Measurements from ENCODE around the gene RRAGB.
"Not testable (repeated sequence)": the region's sequence is repeated elsewhere in the genome, so short reads cannot be mapped to it uniquely, and the experiment has no call there.

The RRAGB gene

GRCh38 chrX:55774419-55774818, 56.9 kb downstream of the RRAGB start:
- DNase-seq (ENCODE audit: low spot score) = not testable (repeated sequence)

- no peak for DNase-seq (ENCODE audit: low spot score)
These were observed 60.0 kb downstream of the RRAGB start for GRCh38 chrX:55777596-55777995.

GRCh38 chrX:55778322-55778721, 60.8 kb downstream of the RRAGB start:
- DNase-seq (ENCODE audit: low spot score) = no peak

GRCh38 chrX:55783723-55784122, 66.2 kb downstream of the RRAGB start:
- no peak for DNase-seq (ENCODE audit: low spot score)

GRCh38 chrX:55787063-55787462, 69.5 kb downstream of the RRAGB start:
- DNase-seq (ENCODE audit: low spot score) = no peak

GRCh38 chrX:55787727-55788126, 70.2 kb downstream of the RRAGB start:
- DNase-seq (ENCODE audit: low spot score) = peak; percentile 2

- peak; percentile 22 for DNase-seq (ENCODE audit: low spot score)
These were observed 76.9 kb downstream of the RRAGB start for GRCh38 chrX:55794405-55794804.

- DNase-seq (ENCODE audit: low spot score) = no peak
These were observed 78.9 kb downstream of the RRAGB start for GRCh38 chrX:55796496-55796895.

GRCh38 chrX:55801811-55802210, 84.3 kb downstream of the RRAGB start:
- DNase-seq (ENCODE audit: low spot score) = no peak

Data from germinal center (tissue), 1 donor.